Smooth muscle cell (in vitro differentiated cells): ENCODE results near the gene KAT14. TPM values are rescaled to one million over a fixed set of nuclear protein-coding genes. Genes with fewer than 3 reads are reported as not detected.

Source experiments
- DNase-seq: peaks from one replicate; lab custom pipeline; 2025; ENCODE audit not compliant: unreplicated experiment; lab: John Stamatoyannopoulos, UW
- H2AFZ ChIP-seq: fragments of 200-600 bp; sonication (generic); 2 replicates; pipeline ENCODE4 v1.6.0; 2016; ENCODE audit warnings: antibody characterized with exemption, low read depth, mild to moderate bottlenecking
- H3F3A ChIP-seq: fragments of 200-600 bp; sonication (generic); 2 replicates; pipeline ENCODE4 v1.6.0; 2017; ENCODE audit warnings: antibody characterized with exemption, low read depth
- H3K27ac ChIP-seq: fragments of 200-600 bp; sonication (generic); 2 replicates; pipeline ENCODE4 v1.5.1; 2016; ENCODE audit warnings: low read depth, mild to moderate bottlenecking
- H3K27me3 ChIP-seq: fragments of 200-600 bp; sonication (generic); 2 replicates; pipeline ENCODE4 v1.6.1; 2016; ENCODE audit warnings: low read depth, mild to moderate bottlenecking
- H3K36me3 ChIP-seq: fragments of 200-600 bp; sonication (generic); 2 replicates; pipeline ENCODE4 v1.5.1; 2016; ENCODE audit warnings: low read depth
- H3K4me1 ChIP-seq: fragments of 200-600 bp; sonication (generic); 2 replicates; pipeline ENCODE4 v1.5.1; 2016; ENCODE audit warnings: low read depth
- H3K4me2 ChIP-seq: fragments of 200-600 bp; sonication (generic); 2 replicates; pipeline ENCODE4 v1.6.0; 2016; ENCODE audit warnings: mild to moderate bottlenecking
- H3K4me3 ChIP-seq: fragments of 200-600 bp; sonication (generic); 2 replicates; pipeline ENCODE4 v1.5.1; 2016; ENCODE audit warnings: mild to moderate bottlenecking
- H3K79me2 ChIP-seq: fragments of 200-600 bp; sonication (generic); 2 replicates; pipeline ENCODE4 v1.6.0; 2016; ENCODE audit warnings: low read depth, mild to moderate bottlenecking
- H3K9ac ChIP-seq: fragments of 200-600 bp; sonication (generic); 2 replicates; pipeline ENCODE4 v1.6.0; 2016; ENCODE audit warnings: low read depth
- H3K9me3 ChIP-seq: fragments of 200-600 bp; sonication (generic); replicated peaks from 2 replicates; pipeline ENCODE4 v1.5.1; 2016; ENCODE audit warnings: low read depth
- H4K20me1 ChIP-seq: fragments of 200-600 bp; sonication (generic); 2 replicates; pipeline ENCODE4 v1.6.0; 2016; ENCODE audit warnings: low read depth
- WGBS: methylation state at CpG from one replicate; pipeline ENCODE4 v1.1.7; 2016; ENCODE audit warnings: low lambda C conversion rate; 5-methylcytosine and 5-hydroxymethylcytosine counted together
- polyA plus RNA-seq: library from polyadenylated mRNA; unstranded; fragments of >200 nt; fragmentation: Nextera tagmentation; extraction: Ambion mirVana; gene quantifications from 2 replicates; pipeline ENCODE4 v1.2.1, GENCODE V29; 2016
- total RNA-seq: library from RNA; depleted of rRNA; stranded (reverse); fragments of >200 nt; gene quantifications from 2 replicates; pipeline ENCODE4 v1.2.3, GENCODE V29; 2014
- TF ChIP-seq, protein P1 (sequence below): fragments of 200-600 bp; sonication (generic); IDR thresholded peaks from 2 replicates; pipeline ENCODE4 v1.5.1; 2017; ENCODE audit warnings: borderline replicate concordance, mild to moderate bottlenecking, antibody characterized with exemption; ENCODE audit not compliant: insufficient read depth, poor library complexity, severe bottlenecking

The KAT14 gene
- total and polyA plus RNA-seq, 2 experiments from 2014 or later, result 7.0 to 7.1 TPM

DNA sequence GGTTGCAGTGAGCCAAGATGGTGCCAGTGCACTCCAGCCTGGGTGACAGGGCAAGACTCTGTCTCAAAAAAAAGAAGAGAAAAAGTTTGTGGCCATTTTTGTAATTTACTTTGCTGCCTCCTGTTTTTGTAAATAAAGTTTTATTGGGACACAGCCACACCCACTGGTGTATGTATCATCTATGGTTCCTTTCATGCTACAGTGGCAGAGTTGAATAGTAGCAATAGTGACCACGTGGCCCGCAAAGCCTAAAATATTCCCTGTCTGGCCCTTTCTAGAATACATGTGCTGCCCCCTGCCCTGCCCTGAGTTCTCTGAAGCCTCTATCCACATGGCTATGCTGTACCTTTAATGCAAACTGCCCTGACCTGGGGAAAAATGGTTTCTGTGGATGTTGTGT lies 75.3 kb downstream of the KAT14 start:
- no peak overlapping the region for H3K27ac ChIP-seq
- H3F3A ChIP-seq, result no peaks in the 10 kb centered on the region
- no peaks in the 10 kb centered on the region for H4K20me1 ChIP-seq
- H3K9ac ChIP-seq, result no peak overlapping the region
- TF ChIP-seq, protein P1, sequence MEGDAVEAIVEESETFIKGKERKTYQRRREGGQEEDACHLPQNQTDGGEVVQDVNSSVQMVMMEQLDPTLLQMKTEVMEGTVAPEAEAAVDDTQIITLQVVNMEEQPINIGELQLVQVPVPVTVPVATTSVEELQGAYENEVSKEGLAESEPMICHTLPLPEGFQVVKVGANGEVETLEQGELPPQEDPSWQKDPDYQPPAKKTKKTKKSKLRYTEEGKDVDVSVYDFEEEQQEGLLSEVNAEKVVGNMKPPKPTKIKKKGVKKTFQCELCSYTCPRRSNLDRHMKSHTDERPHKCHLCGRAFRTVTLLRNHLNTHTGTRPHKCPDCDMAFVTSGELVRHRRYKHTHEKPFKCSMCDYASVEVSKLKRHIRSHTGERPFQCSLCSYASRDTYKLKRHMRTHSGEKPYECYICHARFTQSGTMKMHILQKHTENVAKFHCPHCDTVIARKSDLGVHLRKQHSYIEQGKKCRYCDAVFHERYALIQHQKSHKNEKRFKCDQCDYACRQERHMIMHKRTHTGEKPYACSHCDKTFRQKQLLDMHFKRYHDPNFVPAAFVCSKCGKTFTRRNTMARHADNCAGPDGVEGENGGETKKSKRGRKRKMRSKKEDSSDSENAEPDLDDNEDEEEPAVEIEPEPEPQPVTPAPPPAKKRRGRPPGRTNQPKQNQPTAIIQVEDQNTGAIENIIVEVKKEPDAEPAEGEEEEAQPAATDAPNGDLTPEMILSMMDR, result no peak
- H3K4me3 ChIP-seq, result no peak overlapping the region
- no peaks in the 10 kb centered on the region for H3K4me1 ChIP-seq
- H2AFZ ChIP-seq, result no peak overlapping the region
- H3K4me2 ChIP-seq, result no peak overlapping the region
- no peaks in the 10 kb centered on the region for H3K9me3 ChIP-seq
- no peaks in the 10 kb centered on the region for H3K79me2 ChIP-seq
- DNase-seq, result no peak
- WGBS, result 88% methylated on average over 2 of the region's 2 CpGs
- no peaks in the 10 kb centered on the region for H3K36me3 ChIP-seq
- H3K27me3 ChIP-seq, result no peaks in the 10 kb centered on the region

DNA sequence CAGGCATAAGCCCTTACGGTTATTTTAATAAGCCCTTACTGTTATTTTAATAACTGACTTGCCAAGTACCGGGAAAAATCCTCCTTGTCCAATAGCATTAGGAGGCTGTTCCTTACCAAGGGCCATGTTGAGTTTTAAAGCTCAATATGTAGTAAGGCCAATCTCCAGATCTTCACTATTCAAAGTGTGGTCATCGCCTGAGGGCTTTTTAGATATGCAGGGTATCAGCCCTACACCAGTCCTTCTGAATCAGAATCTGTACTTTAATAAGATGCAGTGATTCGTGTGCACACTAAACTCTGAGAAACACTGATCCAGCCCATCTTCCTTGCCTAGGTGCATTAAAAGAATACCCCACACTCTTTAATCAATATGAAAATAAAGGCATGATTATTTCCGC lies 77.9 kb downstream of the KAT14 start:
- no peaks in the 10 kb centered on the region for H3K9me3 ChIP-seq
- no peaks in the 10 kb centered on the region for H3F3A ChIP-seq
- no peak overlapping the region for H3K27ac ChIP-seq
- no peaks in the 10 kb centered on the region for H3K4me1 ChIP-seq
- H3K4me3 ChIP-seq, result no peak overlapping the region
- H3K36me3 ChIP-seq, result no peaks in the 10 kb centered on the region
- no peak for DNase-seq
- H4K20me1 ChIP-seq, result no peaks in the 10 kb centered on the region
- no peaks in the 10 kb centered on the region for H3K27me3 ChIP-seq
- WGBS, result 94% methylated on average over 5 of the region's 5 CpGs
- H2AFZ ChIP-seq, result no peak overlapping the region
- no peaks in the 10 kb centered on the region for H3K79me2 ChIP-seq
- no peak overlapping the region for H3K9ac ChIP-seq
- TF ChIP-seq, protein P1, result no peak
- no peak overlapping the region for H3K4me2 ChIP-seq

DNA sequence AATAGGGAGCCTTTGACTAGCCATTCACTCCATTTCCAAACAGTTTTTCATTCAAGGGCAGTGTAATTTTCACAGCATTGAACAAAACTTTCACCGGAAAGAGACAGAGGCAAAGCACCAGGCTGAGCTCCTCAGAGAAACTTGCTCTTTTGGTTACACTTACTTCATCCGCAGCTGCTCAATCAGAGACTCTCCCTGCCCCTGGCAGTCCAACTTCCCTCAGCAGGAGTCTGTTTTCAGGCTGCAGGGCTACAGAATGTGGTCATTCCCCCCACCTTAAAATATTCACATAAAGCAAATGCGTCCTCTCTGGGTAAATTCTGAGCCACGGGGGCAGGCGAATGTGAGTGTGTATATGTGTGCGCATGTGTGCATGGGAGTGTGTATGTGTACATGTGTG lies 80.6 kb downstream of the KAT14 start:
- Histone ChIP-seq H2AFZ (no peak overlapping the region), H3F3A (no peaks in the 10 kb centered on the region), H3K4me2 (no peak overlapping the region), H3K9me3 (no peaks in the 10 kb centered on the region), H3K27ac (no peak overlapping the region), H3K27me3 (no peaks in the 10 kb centered on the region), H4K20me1 (no peaks in the 10 kb centered on the region), H3K4me1 (no peaks in the 10 kb centered on the region), H3K4me3 (no peak overlapping the region), H3K79me2 (no peaks in the 10 kb centered on the region), H3K36me3 (no peaks in the 10 kb centered on the region), H3K9ac (no peak overlapping the region)
- TF ChIP-seq, protein P1, result no peak
- 90% methylated on average over 6 of the region's 6 CpGs for WGBS
- no peak for DNase-seq

DNA sequence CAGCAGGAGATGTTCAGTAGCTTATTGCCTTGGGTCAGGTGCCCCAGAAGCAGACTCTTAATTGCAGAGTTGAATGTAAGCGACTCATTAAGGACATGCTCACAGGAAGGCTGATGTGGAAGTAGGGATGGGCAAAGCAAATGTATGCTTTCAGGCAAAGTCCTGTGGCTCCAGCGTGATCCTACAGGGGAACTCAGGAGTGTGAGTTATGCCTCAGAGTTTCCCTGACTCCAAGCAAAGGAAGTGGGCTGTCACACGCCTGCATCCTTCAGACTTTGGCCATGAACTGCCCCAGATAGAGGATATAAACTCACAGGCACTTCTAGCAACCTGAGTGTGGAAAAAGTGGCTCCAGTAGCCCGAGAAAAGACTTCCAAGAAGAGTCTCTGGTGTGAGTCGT lies 85.7 kb downstream of the KAT14 start:
- H3K27ac ChIP-seq, result no peak overlapping the region
- no peak overlapping the region for H3K4me2 ChIP-seq
- H3K4me3 ChIP-seq, result no peak overlapping the region
- no peaks in the 10 kb centered on the region for H3K9me3 ChIP-seq
- no peak overlapping the region for H2AFZ ChIP-seq
- no peaks in the 10 kb centered on the region for H4K20me1 ChIP-seq
- H3K4me1 ChIP-seq, result peaks cover 15% of the 10 kb centered on the region
- H3K9ac ChIP-seq, result no peak overlapping the region
- DNase-seq, result no peak
- no peaks in the 10 kb centered on the region for H3F3A ChIP-seq
- H3K27me3 ChIP-seq, result no peaks in the 10 kb centered on the region
- 73% methylated on average over 5 of the region's 5 CpGs for WGBS
- TF ChIP-seq, protein P1, result no peak
- H3K36me3 ChIP-seq, result no peaks in the 10 kb centered on the region
- H3K79me2 ChIP-seq, result no peaks in the 10 kb centered on the region
